ENCODE measurements around the gene B4GALNT1. TPM values are rescaled to one million over a fixed set of nuclear protein-coding genes. Genes with fewer than 3 reads are reported as not detected.

Gene B4GALNT1
- total RNA-seq, 1 experiment from 2014 or later: 0.40 TPM

GRCh38 chr12:57626111-57626920, 6.7 kb downstream of the B4GALNT1 start:
- intact Hi-C loops (cut with micrococcal nuclease): no loop called here
- CTCF ChIA-PET: interaction anchor here (1.1 to 2.1 kb wide), 2 partner anchors 43 to 44 kb away, joined by 7 to 10 read pairs; no protein-coding TSS in a partner anchor

GRCh38 chr12:57625261-57626032, 7.6 kb downstream of the B4GALNT1 start:
- no peak overlapping the region for H3K4me3 Mint-ChIP-seq (ENCODE audit: unreplicated experiment)
- ChIA-PET POLR2A (interaction anchor here (0.5 to 0.6 kb wide), 2 partner anchors 30 to 937 kb away, joined by 3 read pairs; no protein-coding TSS in a partner anchor), CTCF (interaction anchor here (0.9 to 1.3 kb wide), 3 partner anchors 9 to 43 kb away, joined by 4 to 7 read pairs (median 6); no protein-coding TSS in a partner anchor)
- DNase-seq (ENCODE audit: unreplicated experiment): no peak
- no peak overlapping the region for H3K27ac Mint-ChIP-seq (ENCODE audit: low read depth, unreplicated experiment)
- no peak for TF ChIP-seq CTCF (IDR thresholded peaks at IDR 0.05; ENCODE audit: unreplicated experiment)
- no TSS peak for BruUV-seq (replicated peaks)
- no peaks in the 10 kb centered on the region for H3K9me3 Mint-ChIP-seq (ENCODE audit: unreplicated experiment)
- H3K4me1 Mint-ChIP-seq (ENCODE audit: insufficient read depth, unreplicated experiment): peaks cover 5% of the 10 kb centered on the region
- intact Hi-C loops (cut with micrococcal nuclease): no loop called here
- H3K27me3 Mint-ChIP-seq (ENCODE audit: insufficient read depth, unreplicated experiment): peaks cover 52% of the 10 kb centered on the region
- H3K36me3 Mint-ChIP-seq (ENCODE audit: insufficient read depth, unreplicated experiment): no peaks in the 10 kb centered on the region

More at GRCh38 chr12:57626111-57626920, 6.7 kb downstream of the B4GALNT1 start:
- POLR2A ChIA-PET: no interaction called here
- no peaks in the 10 kb centered on the region for H3K36me3 Mint-ChIP-seq (ENCODE audit: insufficient read depth, unreplicated experiment)
- no peak for DNase-seq (ENCODE audit: unreplicated experiment)
- no TSS peak for BruUV-seq (replicated peaks)
- no peak overlapping the region for H3K4me3 Mint-ChIP-seq (ENCODE audit: unreplicated experiment)
- H3K27ac Mint-ChIP-seq (ENCODE audit: low read depth, unreplicated experiment): no peak overlapping the region
- H3K27me3 Mint-ChIP-seq (ENCODE audit: insufficient read depth, unreplicated experiment): peaks cover 43% of the 10 kb centered on the region
- peaks cover 5% of the 10 kb centered on the region for H3K4me1 Mint-ChIP-seq (ENCODE audit: insufficient read depth, unreplicated experiment)
- TF ChIP-seq CTCF (IDR thresholded peaks at IDR 0.05; ENCODE audit: unreplicated experiment): no peak
- H3K9me3 Mint-ChIP-seq (ENCODE audit: unreplicated experiment): no peaks in the 10 kb centered on the region

GRCh38 chr12:57624441-57625220, 8.4 kb downstream of the B4GALNT1 start:
- no peaks in the 10 kb centered on the region for H3K36me3 Mint-ChIP-seq (ENCODE audit: insufficient read depth, unreplicated experiment)
- no peak overlapping the region for H3K27ac Mint-ChIP-seq (ENCODE audit: low read depth, unreplicated experiment)
- POLR2A ChIA-PET: interaction anchor here (0.5 to 0.6 kb wide), 2 partner anchors 31 to 936 kb away, joined by 3 read pairs; no protein-coding TSS in a partner anchor
- BruUV-seq (replicated peaks): no TSS peak
- DNase-seq (ENCODE audit: unreplicated experiment): no peak
- no peaks in the 10 kb centered on the region for H3K9me3 Mint-ChIP-seq (ENCODE audit: unreplicated experiment)
- intact Hi-C loops (cut with micrococcal nuclease): no loop called here
- peaks cover 58% of the 10 kb centered on the region for H3K27me3 Mint-ChIP-seq (ENCODE audit: insufficient read depth, unreplicated experiment)
- peaks cover 5% of the 10 kb centered on the region for H3K4me1 Mint-ChIP-seq (ENCODE audit: insufficient read depth, unreplicated experiment)
- no peak for TF ChIP-seq CTCF (IDR thresholded peaks at IDR 0.05; ENCODE audit: unreplicated experiment)
- CTCF ChIA-PET: interaction anchor here (0.8 to 1.3 kb wide), 4 partner anchors 10 to 69 kb away, joined by 3 to 6 read pairs (median 4); no protein-coding TSS in a partner anchor
- H3K4me3 Mint-ChIP-seq (ENCODE audit: unreplicated experiment): no peak overlapping the region
